Fibroblast of upper back skin (primary cell): ENCODE results near the gene CDC42.

Experiments
- DNase-seq: peaks from one replicate; pipeline ENCODE4 v3.0.0-alpha.2; 2013

The CDC42 gene

DNA sequence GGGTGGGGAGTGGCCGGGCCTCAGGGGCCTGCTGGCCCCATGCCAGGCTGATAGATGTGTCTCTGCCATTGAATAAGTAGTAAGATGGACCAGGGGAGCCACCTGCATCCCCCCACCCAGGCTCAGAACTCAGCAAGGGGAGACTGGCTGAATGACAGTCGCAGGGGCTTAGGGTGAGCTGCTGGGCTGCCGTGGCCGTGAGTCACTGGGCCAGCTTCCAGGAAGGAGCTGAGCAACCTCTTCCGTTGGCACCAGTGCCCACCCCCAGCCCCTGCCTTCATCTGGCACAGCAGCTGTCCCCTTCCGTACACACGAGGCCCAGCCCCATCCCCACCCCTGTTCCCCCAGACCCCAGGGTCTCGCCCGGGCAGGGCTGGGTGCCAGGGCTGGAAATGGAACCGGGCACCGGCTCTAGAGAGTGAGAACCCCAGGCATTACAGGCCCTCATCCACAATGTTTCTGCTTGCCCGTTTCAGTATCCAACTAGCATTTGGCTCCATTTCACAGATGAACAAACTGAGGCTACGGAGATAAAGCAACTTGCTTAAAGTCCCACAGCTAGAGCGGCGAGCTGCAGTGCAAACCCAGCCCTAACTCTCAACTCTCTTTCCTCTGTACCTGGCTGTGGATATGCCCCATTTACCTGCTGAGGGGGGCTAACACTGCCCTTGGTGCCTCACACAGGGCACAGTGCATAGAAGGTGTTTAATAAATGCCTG lies 80.2 kb downstream of the CDC42 start:
- peak; percentile 59 for DNase-seq

DNA sequence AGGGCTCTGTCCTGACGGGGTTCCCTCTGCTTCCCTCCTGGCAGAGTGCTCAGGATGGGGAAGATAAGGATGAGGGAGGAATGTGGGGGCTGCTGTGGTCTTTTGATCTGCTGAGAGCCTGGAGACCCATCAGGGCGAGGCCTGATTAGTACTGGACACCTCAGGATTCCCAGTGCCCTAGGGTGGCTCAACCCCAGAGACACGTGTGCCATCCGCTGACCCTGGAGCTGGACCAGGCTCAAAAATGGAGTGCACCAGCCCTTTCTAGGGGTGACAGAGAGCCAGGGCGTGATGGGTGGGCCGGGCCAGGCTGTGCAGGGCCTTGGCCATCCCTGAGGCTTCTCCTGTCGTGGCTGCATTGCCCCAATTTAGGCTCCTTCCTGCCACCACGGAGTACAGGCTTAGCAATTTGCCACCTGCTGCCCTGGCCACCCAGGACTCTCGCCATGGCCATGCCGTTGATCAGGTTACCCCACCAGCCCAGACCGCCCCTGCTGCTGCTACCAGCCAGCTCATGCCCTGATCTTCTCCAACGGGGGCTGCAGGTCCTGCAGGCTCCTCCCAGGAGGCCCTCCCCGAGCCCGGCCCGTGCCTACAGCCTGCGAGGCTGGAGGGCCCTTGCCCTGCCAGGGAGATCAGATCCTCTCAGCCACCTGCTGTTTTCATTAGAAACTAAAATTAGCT lies 80.9 kb downstream of the CDC42 start:
- no peak for DNase-seq

DNA sequence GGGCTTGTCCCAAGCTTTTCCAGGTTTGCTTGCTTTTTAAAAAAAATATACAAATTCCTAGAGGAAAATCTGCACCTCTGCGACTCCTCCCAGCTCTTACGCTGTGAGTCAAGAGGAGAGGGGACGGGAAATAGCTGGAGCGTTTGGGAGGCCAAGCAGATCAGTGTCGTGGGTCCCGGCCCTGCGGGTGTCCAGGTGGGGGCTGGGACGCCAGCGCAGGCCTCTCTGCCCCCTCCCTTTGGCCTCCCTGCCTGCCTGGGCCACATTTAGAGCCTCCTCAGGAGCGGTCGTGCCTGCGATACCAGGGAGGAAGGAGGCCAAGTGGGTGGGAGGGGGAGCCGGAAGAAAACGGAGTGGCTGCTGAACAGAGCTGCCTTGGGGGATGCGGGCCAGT lies 81.4 kb downstream of the CDC42 start:
- no peak for DNase-seq

DNA sequence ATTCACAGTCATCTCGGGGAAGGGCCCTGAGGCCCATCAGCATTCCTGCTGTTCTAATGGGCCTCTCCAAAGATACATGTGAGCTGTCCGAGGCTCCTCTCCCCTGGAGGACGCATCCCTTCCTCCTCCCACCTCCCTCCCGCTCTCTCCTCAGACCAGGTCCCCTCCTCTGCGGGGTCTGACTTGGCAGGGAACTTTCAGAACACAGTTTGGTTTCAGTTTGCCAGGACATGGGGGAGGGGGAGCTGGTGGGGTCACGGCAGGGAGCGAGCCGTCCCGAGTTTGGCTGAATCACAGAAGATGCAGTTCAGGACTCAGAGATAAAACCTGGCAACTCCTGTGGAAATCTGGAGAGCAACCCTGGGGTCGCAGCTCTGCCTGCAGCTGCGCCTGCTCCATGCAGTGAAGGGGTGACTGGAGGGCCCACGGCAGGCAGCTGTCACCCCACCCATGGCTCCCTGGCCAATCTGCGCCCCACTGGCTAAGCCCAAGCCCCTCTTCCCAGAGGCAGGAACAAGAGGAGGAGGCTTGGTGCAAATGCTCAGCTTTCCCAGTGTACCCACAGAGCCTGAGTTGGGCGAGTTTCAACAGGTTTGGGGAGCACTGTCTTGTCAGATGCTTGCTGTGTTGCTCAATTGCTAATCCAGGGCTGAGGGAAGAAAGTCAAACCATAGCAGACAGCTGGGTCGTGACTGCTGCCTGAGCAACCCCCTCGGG lies 84.7 kb downstream of the CDC42 start:
- DNase-seq: peak; percentile 24

DNA sequence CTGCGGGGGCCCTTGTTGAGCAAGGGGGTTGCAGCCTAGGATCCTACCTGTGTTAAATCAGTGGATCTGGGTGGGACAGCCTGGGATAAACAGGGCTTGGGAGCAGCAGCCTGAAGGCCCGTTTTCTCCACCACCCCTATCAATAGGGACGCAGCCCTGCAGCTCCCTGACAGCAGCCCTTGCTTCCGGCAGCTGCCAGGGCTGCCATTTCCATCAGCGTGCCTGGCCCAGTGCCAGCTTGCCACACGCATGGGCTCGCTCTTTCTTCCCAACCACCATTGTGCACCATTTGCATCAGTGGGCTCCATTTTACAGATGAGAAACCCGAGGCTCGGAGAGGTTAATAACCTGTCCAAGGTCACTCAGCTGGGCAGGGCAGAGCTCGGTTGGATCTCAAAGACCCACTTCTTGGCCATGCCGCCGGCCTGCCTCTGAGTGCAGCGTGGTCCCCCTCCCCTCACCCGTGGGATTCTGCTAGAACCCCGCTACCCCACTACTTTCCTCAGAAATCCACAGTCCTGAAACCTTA lies 86.6 kb downstream of the CDC42 start:
- no peak for DNase-seq

DNA sequence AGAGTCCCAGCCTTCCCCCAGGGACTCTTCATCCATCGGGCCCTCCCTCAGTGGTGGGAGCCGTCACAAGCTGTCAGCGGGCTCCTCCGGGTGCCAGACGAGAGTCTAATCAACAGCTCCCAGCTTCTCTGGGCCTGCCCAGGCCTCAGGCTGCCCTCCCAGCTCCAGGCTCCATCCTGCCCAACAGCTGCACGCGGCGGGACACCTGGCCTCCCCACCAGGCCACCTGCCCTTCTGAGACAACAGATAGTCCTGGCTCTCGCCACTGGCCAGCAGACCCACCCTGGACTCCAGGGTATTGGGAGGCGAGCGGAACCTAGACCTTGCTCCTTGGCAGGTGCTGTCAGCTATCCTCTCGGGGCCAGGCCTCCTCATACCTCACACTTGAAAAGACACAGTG lies 87.3 kb downstream of the CDC42 start:
- no peak for DNase-seq
